Upper lobe of left lung (tissue), 4 donors: ENCODE measurements around the gene CACNB4.

Experiments used
- EP300 ChIP-seq, 4 donors: sonication (generic); formaldehyde crosslinking; IDR thresholded peaks; one replicate each; pipeline ENCODE4 v1.5.1; 2017; ENCODE audit warnings: antibody characterized with exemption in 4 of 4, control low read depth in 2 of 4
- POLR2A ChIP-seq, 4 donors: fragments of 450-650 bp; IDR thresholded peaks; one replicate each; pipeline ENCODE4 v1.5.1; 2016 to 2017; ENCODE audit warnings: antibody characterized with exemption in 4 of 4, mild to moderate bottlenecking in 2 of 4
- POLR2AphosphoS5 ChIP-seq, 2 donors: sonication (generic); formaldehyde crosslinking; IDR thresholded peaks; one replicate each; pipeline ENCODE4 v1.5.1; 2017; ENCODE audit warnings: antibody characterized with exemption in 2 of 2
- TF ChIP-seq, protein P1 (sequence below), 6 experiments: fragments of 450-650 bp in 4 of 6; fragments of 200-600 bp in 2 of 6; sonication (generic) in 2 of 6; IDR thresholded peaks; one replicate each; pipeline ENCODE4 v1.5.1; 2016 to 2019; ENCODE audit warnings: antibody characterized with exemption in 6 of 6

DNA sequence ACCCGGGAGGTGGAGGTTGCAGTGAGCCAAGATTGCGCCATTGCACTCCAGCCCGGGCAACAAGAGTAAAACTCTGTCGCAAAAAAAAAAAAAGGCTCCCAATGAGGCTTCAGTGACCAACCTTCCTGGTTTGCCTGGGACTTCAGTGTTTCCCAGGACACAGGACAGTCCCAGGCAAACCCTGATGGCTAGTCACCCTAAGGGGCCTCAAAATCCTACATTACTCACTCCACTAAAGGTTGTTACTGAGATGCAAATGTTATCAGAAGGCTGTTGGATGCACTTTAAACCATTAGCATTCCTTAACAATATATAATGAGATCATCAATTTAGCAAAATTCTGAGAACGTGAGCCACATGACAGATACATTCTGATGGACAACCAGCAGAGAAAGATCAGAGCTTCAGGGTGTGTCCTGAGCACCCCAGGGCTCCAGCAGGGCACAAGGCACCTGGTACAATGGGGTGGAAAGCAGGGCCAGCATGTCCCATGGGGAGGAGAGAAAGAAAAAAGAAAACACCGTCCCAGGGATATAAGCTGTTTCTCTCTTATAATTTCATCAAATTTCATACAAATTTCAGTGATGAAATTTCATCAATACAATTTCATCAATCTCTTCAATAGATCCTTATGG, 152.5 kb downstream of the CACNB4 start:
- TF ChIP-seq, protein P1, sequence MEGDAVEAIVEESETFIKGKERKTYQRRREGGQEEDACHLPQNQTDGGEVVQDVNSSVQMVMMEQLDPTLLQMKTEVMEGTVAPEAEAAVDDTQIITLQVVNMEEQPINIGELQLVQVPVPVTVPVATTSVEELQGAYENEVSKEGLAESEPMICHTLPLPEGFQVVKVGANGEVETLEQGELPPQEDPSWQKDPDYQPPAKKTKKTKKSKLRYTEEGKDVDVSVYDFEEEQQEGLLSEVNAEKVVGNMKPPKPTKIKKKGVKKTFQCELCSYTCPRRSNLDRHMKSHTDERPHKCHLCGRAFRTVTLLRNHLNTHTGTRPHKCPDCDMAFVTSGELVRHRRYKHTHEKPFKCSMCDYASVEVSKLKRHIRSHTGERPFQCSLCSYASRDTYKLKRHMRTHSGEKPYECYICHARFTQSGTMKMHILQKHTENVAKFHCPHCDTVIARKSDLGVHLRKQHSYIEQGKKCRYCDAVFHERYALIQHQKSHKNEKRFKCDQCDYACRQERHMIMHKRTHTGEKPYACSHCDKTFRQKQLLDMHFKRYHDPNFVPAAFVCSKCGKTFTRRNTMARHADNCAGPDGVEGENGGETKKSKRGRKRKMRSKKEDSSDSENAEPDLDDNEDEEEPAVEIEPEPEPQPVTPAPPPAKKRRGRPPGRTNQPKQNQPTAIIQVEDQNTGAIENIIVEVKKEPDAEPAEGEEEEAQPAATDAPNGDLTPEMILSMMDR (IDR thresholded peaks at IDR 0.05): no peak
- no peak for TF ChIP-seq POLR2AphosphoS5 (IDR thresholded peaks at IDR 0.05)
- no peak for TF ChIP-seq POLR2A (IDR thresholded peaks at IDR 0.05)
- no peak for TF ChIP-seq EP300 (IDR thresholded peaks at IDR 0.05)
